ENCODE measurements around the gene SLC4A2. TPM values are rescaled to one million over a fixed set of nuclear protein-coding genes. Genes with fewer than 3 reads are reported as not detected.
"Not testable (repeated sequence)": the region's sequence is repeated elsewhere in the genome, so short reads cannot be mapped to it uniquely, and the experiment has no call there.

The SLC4A2 gene
- polyA plus RNA-seq, 12 donors = 43.4 to 124 (median 52.7) TPM; not detected in 1

DNA sequence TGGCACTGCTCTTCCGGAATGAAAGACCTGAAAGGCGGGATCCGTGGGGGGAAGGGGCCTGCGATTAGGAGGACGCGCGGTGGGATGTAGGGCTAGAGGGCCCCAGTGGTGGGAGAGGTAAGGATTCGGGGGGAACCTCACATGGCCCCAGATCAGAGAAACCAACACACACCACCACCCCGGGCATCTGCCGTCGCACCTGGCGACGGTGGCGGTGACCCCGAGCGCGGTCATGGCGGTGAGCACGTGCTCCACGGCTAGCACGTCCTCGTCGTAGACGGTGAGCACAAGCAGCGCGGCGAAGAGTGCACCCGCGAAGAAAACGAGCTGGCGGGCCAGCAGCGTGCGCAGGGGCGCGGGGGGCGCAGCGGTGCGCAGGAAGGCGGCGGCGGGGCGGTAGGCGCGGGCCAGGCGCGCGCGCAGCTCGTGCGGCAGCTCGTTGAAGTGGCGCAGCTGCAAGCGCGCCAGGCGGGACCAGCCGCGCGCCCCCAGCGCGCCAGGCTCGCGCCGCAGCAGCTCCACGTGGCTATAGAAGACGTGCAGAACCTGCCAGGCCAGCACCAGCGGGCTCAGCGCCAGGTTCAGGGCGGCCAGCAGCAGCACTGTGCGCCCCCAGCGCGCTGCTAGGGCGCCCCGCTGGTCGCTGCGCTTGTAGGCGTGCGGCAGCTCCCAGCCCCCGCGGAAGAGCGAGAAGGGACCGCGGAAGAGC lies 40.8 kb upstream of the SLC4A2 start:
- no peak for DNase-seq

DNA sequence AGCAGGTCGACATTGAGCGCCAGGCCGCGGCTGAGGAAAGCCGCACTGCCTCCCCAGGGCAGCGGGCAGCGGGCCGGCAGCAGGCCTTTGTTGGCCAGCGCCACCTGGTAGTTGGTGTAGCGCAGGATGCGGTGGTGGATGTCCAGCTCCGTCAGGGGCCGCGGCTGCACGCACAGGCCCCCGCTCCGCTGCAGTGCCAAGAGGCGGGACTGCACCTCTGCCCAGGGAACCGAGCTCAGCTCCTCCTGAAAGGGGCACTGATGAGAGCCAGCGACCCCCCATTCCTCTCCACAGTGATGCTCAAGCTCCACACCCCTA lies 40.3 kb upstream of the SLC4A2 start:
- no peak for DNase-seq

DNA sequence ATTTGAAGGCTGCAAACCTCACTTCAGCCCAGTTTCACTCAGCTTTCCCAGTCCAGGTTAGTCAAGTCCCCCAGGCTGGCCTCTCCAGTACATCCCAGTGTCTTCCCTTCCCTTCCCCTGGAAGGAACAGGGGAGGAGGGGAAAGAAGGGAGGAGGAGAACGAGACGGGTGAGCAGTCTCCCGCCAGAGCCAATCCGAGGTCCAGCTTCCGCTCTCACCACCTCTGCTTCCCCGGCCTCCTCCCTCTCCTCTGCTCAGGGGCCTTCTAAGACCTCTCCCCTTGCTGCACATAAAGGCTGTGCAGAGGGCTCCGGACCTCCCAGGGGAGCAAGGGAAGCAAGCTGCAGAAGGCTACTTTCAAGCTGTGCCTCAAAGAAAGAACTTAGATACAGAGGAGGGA lies 39.2 kb upstream of the SLC4A2 start:
- no peak for DNase-seq

- no peak for DNase-seq
These were observed 36.2 kb upstream of the SLC4A2 start for GRCh38 chr7:151023232-151023631.

- no peak for DNase-seq
These were observed 34.8 kb upstream of the SLC4A2 start, which contains the start of gene ATG9B for GRCh38 chr7:151024435-151025056. Gene ATG9B, minus strand, starts transcription at chr7:151024494. Its CDS starts 71 bp downstream, at chr7:151024423.

GRCh38 chr7:151025924-151026671 lies 33.3 kb upstream of the SLC4A2 start:
- no peak for DNase-seq

GRCh38 chr7:151026771-151027727 lies 32.3 kb upstream of the SLC4A2 start:
- DNase-seq = not testable (repeated sequence)

DNA sequence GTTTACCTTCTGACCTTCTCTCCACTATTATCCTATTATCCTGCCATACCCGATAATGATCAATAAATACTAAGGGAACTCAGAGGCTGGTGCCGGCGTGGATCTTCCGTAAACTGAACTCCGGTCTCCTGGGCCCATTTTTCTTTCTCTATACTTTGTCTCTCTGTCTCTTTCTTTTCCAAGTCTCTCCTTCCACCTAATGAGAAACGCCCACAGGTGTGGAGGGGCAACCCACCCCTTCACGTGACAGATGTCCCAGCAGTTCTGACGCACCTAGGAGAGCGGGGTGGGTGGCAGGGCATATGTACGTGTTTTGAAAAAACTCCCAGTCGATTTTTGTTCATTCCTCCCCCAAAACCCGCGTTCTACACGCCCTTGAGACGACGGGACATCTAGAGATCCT lies 31.7 kb upstream of the SLC4A2 start:
- DNase-seq = not testable (repeated sequence)

GRCh38 chr7:151028131-151028947 lies 31.1 kb upstream of the SLC4A2 start, which contains the start of gene ABCB8:
Gene ABCB8, plus strand, starts transcription at chr7:151028450. Its CDS starts 66 bp downstream, at chr7:151028516.
- DNase-seq = peak; percentile 100

DNA sequence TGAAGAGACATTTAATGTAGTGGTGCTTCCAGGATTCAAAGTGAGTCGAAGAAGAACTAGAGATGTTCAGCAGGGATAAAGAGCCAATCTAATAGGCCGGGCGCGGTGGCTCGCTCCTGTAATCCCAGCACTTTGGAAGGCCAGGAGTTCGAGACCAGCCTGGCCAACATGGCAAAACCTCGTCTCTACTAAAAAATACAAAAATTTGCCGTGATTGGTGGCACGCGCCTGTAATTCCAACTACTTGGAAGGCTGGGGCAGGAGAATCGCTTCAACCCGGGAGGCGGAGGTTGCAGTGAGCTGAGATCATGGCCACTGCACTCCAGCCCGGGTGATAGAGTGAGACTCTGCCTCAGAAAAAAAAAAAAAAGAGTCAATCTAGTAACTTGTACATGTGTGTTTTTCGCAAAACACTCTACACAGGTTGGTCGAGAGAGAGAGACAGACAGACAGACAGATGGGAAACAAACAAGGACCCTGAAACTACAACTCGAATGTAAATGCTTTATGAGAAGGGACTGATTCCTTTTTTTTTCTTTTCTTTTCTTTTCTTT lies 30.4 kb upstream of the SLC4A2 start:
- DNase-seq = no peak

DNA sequence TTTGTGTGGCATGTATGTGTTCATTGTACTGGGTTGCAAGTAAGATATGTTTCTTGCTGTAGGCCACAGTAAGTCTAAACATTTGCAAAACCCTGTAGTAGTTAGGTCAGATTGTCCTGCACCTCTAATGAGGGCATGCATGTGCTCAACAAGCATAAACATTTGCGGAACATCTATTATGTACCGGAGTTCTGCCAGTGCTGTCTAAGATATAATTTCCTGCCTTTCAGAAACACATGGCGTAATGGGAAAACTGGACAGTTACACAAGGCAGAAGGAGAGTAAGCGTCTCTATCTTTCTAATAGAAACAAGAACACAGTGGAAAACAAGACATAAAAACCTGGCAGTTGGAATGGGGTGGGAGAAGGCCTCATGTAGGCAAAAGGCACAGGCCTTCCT lies 28.4 kb upstream of the SLC4A2 start:
- DNase-seq = no peak

DNA sequence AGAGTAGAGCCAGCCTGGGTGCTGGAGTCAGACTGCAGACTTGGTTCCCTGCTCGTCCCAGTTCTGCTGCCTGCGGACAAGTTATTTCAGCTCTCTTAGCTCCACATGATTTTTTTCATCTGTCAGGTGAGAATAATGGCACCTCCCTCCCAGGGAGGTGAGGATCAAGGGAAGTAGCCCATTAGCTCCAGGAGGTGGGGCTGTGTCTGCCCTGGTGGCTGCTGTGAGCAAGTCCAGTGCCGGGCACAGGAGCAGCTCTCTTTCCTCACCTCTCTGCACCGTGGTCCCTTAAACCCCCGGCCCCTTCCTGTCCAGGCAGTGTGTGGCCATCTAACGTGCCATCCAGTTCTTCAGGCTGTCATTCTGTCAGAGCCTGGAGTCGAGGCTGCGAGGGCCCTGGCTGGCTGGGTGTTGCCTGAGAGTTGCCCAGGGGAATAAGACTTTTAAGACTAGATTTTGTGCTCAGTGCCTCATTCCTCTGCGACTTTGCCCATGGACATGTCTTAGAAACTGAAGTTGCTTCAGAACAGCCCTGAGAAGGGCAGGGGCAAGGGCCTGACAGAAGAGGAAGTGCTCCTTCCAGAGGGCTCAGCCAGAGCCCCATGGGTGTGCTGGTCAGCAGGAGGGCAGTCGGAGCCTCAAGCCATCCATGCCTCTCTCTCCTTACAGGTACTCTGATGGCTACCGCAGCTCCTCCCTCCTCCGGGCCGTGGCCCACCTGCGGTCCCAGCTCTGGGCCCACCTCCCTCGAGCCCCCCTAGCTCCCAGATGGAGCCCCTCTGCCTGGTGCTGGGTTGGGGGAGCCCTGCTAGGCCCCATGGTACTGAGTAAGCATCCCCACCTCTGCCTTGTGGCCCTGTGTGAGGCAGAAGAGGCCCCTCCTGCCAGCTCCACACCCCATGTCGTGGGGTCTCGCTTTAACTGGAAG lies 26.2 kb upstream of the SLC4A2 start:
- no peak for DNase-seq

GRCh38 chr7:151033864-151034249 lies 25.5 kb upstream of the SLC4A2 start:
- no peak for DNase-seq

- no peak for DNase-seq
These were observed 24.9 kb upstream of the SLC4A2 start for GRCh38 chr7:151034312-151035025.

- DNase-seq = no peak
These were observed 24.2 kb upstream of the SLC4A2 start for GRCh38 chr7:151035026-151035717.

- DNase-seq = no peak
These were observed 23.5 kb upstream of the SLC4A2 start for GRCh38 chr7:151035902-151036301.

DNA sequence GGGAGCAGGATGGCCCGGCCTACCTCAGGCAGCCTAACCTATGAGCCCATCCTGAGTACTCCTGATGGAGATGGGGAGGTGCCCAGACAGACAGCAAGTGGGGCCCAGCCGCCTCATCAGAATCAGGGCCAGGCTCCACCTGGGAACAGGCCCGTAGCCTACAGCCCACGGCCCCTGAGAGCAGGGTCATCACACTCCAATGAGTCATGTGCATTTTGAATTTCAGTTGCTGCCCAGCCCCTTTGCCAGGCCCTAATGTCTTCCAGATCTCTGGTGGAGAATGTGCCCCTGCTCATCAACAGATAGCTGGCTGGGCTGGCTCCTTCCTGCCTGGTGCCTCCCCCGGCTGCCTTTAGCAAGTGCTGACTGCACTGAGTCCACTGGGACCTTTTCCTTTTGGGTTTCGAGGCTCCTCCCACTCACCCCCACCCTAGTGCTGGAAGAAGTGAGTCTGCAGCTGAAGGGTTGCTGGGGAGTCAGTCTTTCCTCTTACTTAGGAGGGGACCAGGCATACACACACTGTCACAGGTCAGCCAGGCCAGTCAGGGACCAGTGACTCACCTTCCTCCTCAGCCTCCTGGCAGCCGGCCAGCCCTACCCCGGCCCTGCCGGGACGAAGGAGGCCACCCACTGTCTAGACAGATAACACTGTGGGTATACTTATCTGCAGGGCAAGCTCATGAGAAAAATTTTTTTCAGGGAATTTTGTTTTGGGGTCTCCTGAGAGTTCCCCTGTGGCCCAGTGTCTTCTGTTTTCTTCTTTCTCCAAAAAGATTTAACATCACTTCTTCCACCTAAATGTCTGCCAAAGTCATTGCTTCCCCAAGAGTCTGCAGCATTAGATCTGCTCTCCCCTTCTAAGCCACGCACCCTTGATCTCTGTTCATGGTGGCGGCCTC lies 20.2 kb upstream of the SLC4A2 start:
- DNase-seq = no peak

All from muscle of arm (tissue), 12 donors.